Measurements from ENCODE around the gene UGT1A8.

UGT1A8 gene

GRCh38 chr2:233803292-233803911 lies 186.0 kb downstream of the UGT1A8 start:
- DNase-seq, result no peak

- DNase-seq, result no peak
Measured at GRCh38 chr2:233803994-233804393, 186.6 kb downstream of the UGT1A8 start.

GRCh38 chr2:233807215-233807865 lies 189.9 kb downstream of the UGT1A8 start:
- DNase-seq, result no peak

- no peak for DNase-seq
Measured at GRCh38 chr2:233807966-233808935, 190.8 kb downstream of the UGT1A8 start.

- DNase-seq, result no peak
Measured at GRCh38 chr2:233810385-233810784, 193.0 kb downstream of the UGT1A8 start.

- no peak for DNase-seq
Measured at GRCh38 chr2:233811087-233811486, 193.7 kb downstream of the UGT1A8 start.

GRCh38 chr2:233811732-233812131 lies 194.3 kb downstream of the UGT1A8 start:
- DNase-seq, result no peak

- no peak for DNase-seq
Measured at GRCh38 chr2:233813236-233814055, 196.0 kb downstream of the UGT1A8 start.

GRCh38 chr2:233814056-233814835 lies 196.8 kb downstream of the UGT1A8 start:
- DNase-seq, result no peak

- DNase-seq, result no peak
Measured at GRCh38 chr2:233815861-233816260, 198.4 kb downstream of the UGT1A8 start.

GRCh38 chr2:233816334-233816733 lies 198.9 kb downstream of the UGT1A8 start:
- DNase-seq, result no peak

- DNase-seq, result no peak
Measured at GRCh38 chr2:233816771-233817170, 199.3 kb downstream of the UGT1A8 start.

- DNase-seq, result no peak
Measured at GRCh38 chr2:233817361-233817911, 200.0 kb downstream of the UGT1A8 start.

- DNase-seq, result no peak
Measured at GRCh38 chr2:233817995-233818638, 200.7 kb downstream of the UGT1A8 start.

- DNase-seq, result no peak
Measured at GRCh38 chr2:233818639-233819621, 201.5 kb downstream of the UGT1A8 start.

GRCh38 chr2:233819884-233820773 lies 202.7 kb downstream of the UGT1A8 start:
- no peak for DNase-seq

GRCh38 chr2:233820774-233821105 lies 203.3 kb downstream of the UGT1A8 start:
- no peak for DNase-seq

- DNase-seq, result no peak
Measured at GRCh38 chr2:233821196-233821595, 203.8 kb downstream of the UGT1A8 start.

GRCh38 chr2:233821709-233822100 lies 204.3 kb downstream of the UGT1A8 start:
- no peak for DNase-seq

Data from activated CD4-positive, alpha-beta T cell treated with anti-CD3 and anti-CD28 coated beads for 4 hours (primary cell).